GM13977 (cell line): ENCODE data around the gene OR10A2.

Experiments used
- DNase-seq: peaks from one replicate; pipeline ENCODE4 v3.0.0; 2012; ENCODE audit warnings: low spot score
- CTCF ChIP-seq: IDR thresholded peaks from 2 replicates; pipeline ENCODE4 v1.5.1; 2012; ENCODE audit warnings: mild to moderate bottlenecking, control low read depth; ENCODE audit not compliant: insufficient read depth; ENCODE audit errors: extremely low read depth, missing control alignments
- in situ Hi-C: fragments of 300-500 bp; cut with MboI; formaldehyde crosslinking; loops from one replicate; pipeline ENCODE4 v1.12.0; 2022; ENCODE audit warnings: low sequenced_read_pairs, low pct_unique_long_range_greater_than_20kb, mixed read lengths, inconsistent platforms; ENCODE audit not compliant: unreplicated experiment

Gene OR10A2

GRCh38 chr11:6862961-6863360, at the start of gene OR10A2:
OR10A2 (plus strand) TSS chr11:6863057; CDS start chr11:6869755, 6,698 bp downstream.
- in situ Hi-C loops = no loop called here
- no peak for TF ChIP-seq CTCF
- DNase-seq = no peak

- in situ Hi-C loops = no loop called here
- no peak for DNase-seq
- TF ChIP-seq CTCF = no peak
Measured at GRCh38 chr11:6813656-6814055, 49.2 kb upstream of the OR10A2 start.

- in situ Hi-C loops = no loop called here
- TF ChIP-seq CTCF = no peak
- no peak for DNase-seq
Measured at GRCh38 chr11:6817694-6818093, 45.2 kb upstream of the OR10A2 start.

- in situ Hi-C loops = no loop called here
- no peak for DNase-seq
- no peak for TF ChIP-seq CTCF
Measured at GRCh38 chr11:6818967-6819366, 43.9 kb upstream of the OR10A2 start.

GRCh38 chr11:6824136-6824823, 38.6 kb upstream of the OR10A2 start:
- DNase-seq = no peak
- TF ChIP-seq CTCF = no peak
- in situ Hi-C loops = no loop called here

- no peak for DNase-seq
Measured at GRCh38 chr11:6825231-6825744, 37.6 kb upstream of the OR10A2 start.

More at GRCh38 chr11:6825231-6825744, 37.6 kb upstream of the OR10A2 start:
- in situ Hi-C loops = no loop called here
- TF ChIP-seq CTCF = no peak
